Measurements from ENCODE around the gene USP21.

GRCh38 chr1:161199506-161200139, 40.3 kb downstream of the USP21 start:
- no peak for TF ChIP-seq EZH2 (IDR thresholded peaks at IDR 0.05)
- peak; percentile 79 for TF ChIP-seq POLR2AphosphoS5 (IDR thresholded peaks at IDR 0.05; ENCODE audit: borderline replicate concordance, low read depth, low read length)
